Measurements from ENCODE around the gene WEE1.

Gene WEE1

DNA sequence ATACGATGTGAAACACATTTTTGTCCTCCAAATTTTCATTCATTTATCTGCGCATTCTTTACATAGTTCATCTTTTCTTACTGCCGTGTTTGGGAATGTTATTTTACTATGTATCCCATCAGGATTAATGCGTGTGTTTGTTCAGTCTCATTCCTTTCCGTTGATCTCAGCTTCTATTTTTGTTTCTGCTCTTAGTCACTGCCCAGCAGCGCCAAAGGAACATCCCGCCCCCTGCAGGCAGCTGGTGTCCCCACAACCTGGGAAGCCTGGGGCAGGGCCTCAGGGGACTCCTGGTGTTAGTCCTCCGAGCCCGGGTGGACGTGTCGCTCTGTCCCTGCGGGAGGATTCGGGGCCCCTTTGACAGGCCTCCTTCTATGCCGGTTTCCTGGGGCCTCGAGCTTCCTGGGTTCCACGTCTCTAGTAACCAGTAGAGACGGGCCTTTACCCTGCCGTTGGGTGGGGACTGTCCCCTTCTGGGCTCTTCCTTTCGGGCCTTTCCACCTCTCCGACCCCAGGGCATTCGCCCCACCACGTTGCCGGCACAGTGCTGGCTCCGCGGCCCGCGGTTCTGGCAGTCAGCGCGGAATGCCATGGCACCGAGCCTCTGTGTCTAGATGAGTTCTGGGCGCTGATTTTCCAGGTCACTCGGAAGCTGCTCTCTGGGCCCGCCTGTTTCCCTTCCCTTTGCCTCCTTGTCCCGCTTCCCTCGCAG, 39.8 kb downstream of the WEE1 start (continued):
- TF ChIP-seq, protein P1, sequence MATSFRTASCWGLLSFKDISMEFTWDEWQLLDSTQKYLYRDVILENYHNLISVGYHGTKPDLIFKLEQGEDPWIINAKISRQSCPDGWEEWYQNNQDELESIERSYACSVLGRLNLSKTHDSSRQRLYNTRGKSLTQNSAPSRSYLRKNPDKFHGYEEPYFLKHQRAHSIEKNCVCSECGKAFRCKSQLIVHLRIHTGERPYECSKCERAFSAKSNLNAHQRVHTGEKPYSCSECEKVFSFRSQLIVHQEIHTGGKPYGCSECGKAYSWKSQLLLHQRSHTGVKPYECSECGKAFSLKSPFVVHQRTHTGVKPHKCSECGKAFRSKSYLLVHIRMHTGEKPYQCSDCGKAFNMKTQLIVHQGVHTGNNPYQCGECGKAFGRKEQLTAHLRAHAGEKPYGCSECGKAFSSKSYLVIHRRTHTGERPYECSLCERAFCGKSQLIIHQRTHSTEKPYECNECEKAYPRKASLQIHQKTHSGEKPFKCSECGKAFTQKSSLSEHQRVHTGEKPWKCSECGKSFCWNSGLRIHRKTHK (tag by site-specific recombination; IDR thresholded peaks at IDR 0.05) = no peak
- no peak for TF ChIP-seq GLI4 (tag by site-specific recombination; IDR thresholded peaks at IDR 0.05)
- 0 out of 2 replicates have a peak, but pooled peaks have one; percentile 28 for TF ChIP-seq ZBTB1 (tag by site-specific recombination; IDR thresholded peaks at IDR 0.05)
- 0 out of 2 replicates have a peak, but pooled peaks have one; percentile 29 for TF ChIP-seq ZSCAN23 (tag by site-specific recombination; IDR thresholded peaks at IDR 0.05)
- peak; percentile 80 for TF ChIP-seq GLIS2 (tag by site-specific recombination; IDR thresholded peaks at IDR 0.05)
- TF ChIP-seq, protein P2, sequence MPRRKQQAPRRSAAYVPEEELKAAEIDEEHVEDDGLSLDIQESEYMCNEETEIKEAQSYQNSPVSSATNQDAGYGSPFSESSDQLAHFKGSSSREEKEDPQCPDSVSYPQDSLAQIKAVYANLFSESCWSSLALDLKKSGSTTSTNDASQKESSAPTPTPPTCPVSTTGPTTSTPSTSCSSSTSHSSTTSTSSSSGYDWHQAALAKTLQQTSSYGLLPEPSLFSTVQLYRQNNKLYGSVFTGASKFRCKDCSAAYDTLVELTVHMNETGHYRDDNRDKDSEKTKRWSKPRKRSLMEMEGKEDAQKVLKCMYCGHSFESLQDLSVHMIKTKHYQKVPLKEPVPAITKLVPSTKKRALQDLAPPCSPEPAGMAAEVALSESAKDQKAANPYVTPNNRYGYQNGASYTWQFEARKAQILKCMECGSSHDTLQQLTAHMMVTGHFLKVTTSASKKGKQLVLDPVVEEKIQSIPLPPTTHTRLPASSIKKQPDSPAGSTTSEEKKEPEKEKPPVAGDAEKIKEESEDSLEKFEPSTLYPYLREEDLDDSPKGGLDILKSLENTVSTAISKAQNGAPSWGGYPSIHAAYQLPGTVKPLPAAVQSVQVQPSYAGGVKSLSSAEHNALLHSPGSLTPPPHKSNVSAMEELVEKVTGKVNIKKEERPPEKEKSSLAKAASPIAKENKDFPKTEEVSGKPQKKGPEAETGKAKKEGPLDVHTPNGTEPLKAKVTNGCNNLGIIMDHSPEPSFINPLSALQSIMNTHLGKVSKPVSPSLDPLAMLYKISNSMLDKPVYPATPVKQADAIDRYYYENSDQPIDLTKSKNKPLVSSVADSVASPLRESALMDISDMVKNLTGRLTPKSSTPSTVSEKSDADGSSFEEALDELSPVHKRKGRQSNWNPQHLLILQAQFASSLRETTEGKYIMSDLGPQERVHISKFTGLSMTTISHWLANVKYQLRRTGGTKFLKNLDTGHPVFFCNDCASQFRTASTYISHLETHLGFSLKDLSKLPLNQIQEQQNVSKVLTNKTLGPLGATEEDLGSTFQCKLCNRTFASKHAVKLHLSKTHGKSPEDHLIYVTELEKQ (tag by site-specific recombination; IDR thresholded peaks at IDR 0.05; ENCODE audit: borderline replicate concordance) = peak; percentile 41; the same call in 1 of the 2 replicates
- TF ChIP-seq ZBTB7A (tag by site-specific recombination; IDR thresholded peaks at IDR 0.05; ENCODE audit: low read depth) = 0 out of 2 replicates have a peak, but pooled peaks have one; percentile 8
- TF ChIP-seq ZXDB (tag by site-specific recombination; IDR thresholded peaks at IDR 0.05) = peak; percentile 60
- peak; percentile 47; the same call in 1 of the 2 replicates for TF ChIP-seq ZNF501 (tag by site-specific recombination; IDR thresholded peaks at IDR 0.05)
- peak; percentile 74 for TF ChIP-seq ZNF654 (tag by site-specific recombination; IDR thresholded peaks at IDR 0.05; ENCODE audit: low read depth)
- TF ChIP-seq KLF10 (tag by site-specific recombination; IDR thresholded peaks at IDR 0.05) = peak; percentile 68
- no peak for TF ChIP-seq ZNF658 (tag by site-specific recombination; IDR thresholded peaks at IDR 0.05)
- TF ChIP-seq EGR2 (tag by site-specific recombination; IDR thresholded peaks at IDR 0.05; ENCODE audit: low read depth) = no peak
- TF ChIP-seq, protein P3, sequence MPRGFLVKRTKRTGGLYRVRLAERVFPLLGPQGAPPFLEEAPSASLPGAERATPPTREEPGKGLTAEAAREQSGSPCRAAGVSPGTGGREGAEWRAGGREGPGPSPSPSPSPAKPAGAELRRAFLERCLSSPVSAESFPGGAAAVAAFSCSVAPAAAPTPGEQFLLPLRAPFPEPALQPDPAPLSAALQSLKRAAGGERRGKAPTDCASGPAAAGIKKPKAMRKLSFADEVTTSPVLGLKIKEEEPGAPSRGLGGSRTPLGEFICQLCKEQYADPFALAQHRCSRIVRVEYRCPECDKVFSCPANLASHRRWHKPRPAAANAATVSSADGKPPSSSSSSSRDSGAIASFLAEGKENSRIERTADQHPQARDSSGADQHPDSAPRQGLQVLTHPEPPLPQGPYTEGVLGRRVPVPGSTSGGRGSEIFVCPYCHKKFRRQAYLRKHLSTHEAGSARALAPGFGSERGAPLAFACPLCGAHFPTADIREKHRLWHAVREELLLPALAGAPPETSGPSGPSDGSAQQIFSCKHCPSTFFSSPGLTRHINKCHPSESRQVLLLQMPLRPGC (tag by site-specific recombination; IDR thresholded peaks at IDR 0.05) = peak; percentile 88
- no peak for TF ChIP-seq ZSCAN16 (tag by site-specific recombination; IDR thresholded peaks at IDR 0.05)
- TF ChIP-seq, protein P4, sequence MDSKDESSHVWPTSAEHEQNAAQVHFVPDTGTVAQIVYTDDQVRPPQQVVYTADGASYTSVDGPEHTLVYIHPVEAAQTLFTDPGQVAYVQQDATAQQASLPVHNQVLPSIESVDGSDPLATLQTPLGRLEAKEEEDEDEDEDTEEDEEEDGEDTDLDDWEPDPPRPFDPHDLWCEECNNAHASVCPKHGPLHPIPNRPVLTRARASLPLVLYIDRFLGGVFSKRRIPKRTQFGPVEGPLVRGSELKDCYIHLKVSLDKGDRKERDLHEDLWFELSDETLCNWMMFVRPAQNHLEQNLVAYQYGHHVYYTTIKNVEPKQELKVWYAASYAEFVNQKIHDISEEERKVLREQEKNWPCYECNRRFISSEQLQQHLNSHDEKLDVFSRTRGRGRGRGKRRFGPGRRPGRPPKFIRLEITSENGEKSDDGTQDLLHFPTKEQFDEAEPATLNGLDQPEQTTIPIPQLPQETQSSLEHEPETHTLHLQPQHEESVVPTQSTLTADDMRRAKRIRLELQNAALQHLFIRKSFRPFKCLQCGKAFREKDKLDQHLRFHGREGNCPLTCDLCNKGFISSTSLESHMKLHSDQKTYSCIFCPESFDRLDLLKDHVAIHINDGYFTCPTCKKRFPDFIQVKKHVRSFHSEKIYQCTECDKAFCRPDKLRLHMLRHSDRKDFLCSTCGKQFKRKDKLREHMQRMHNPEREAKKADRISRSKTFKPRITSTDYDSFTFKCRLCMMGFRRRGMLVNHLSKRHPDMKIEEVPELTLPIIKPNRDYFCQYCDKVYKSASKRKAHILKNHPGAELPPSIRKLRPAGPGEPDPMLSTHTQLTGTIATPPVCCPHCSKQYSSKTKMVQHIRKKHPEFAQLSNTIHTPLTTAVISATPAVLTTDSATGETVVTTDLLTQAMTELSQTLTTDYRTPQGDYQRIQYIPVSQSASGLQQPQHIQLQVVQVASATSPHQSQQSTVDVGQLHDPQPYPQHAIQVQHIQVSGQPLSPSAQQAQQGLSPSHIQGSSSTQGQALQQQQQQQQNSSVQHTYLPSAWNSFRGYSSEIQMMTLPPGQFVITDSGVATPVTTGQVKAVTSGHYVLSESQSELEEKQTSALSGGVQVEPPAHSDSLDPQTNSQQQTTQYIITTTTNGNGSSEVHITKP (tag by site-specific recombination; IDR thresholded peaks at IDR 0.05) = 0 out of 2 replicates have a peak, but pooled peaks have one; percentile 21
- TF ChIP-seq ZNF561 (tag by site-specific recombination; IDR thresholded peaks at IDR 0.05; ENCODE audit: borderline replicate concordance) = no peak
- TF ChIP-seq ZNF394 (tag by site-specific recombination; IDR thresholded peaks at IDR 0.05; ENCODE audit: borderline replicate concordance) = peak; percentile 22; the same call in 1 of the 2 replicates
- TF ChIP-seq ZNF600 (tag by site-specific recombination; IDR thresholded peaks at IDR 0.05) = peak; percentile 84
- TF ChIP-seq BCL11A (tag by site-specific recombination; IDR thresholded peaks at IDR 0.05; ENCODE audit: low read depth) = 0 out of 2 replicates have a peak, but pooled peaks have one; percentile 77
- TF ChIP-seq, protein P5, sequence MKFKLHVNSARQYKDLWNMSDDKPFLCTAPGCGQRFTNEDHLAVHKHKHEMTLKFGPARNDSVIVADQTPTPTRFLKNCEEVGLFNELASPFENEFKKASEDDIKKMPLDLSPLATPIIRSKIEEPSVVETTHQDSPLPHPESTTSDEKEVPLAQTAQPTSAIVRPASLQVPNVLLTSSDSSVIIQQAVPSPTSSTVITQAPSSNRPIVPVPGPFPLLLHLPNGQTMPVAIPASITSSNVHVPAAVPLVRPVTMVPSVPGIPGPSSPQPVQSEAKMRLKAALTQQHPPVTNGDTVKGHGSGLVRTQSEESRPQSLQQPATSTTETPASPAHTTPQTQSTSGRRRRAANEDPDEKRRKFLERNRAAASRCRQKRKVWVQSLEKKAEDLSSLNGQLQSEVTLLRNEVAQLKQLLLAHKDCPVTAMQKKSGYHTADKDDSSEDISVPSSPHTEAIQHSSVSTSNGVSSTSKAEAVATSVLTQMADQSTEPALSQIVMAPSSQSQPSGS (tag by site-specific recombination; IDR thresholded peaks at IDR 0.05; ENCODE audit: low read depth) = 0 out of 2 replicates have a peak, but pooled peaks have one; percentile 38
- TF ChIP-seq ZNF623 (tag by site-specific recombination; IDR thresholded peaks at IDR 0.05) = peak; percentile 42; the same call in 1 of the 2 replicates
- TF ChIP-seq ZNF391 (tag by site-specific recombination; IDR thresholded peaks at IDR 0.05; ENCODE audit: borderline replicate concordance, low read depth) = peak; percentile 75; the same call in 1 of the 2 replicates
- TF ChIP-seq ZNF48 (tag by site-specific recombination; IDR thresholded peaks at IDR 0.05) = no peak
- peak; percentile 94 for TF ChIP-seq ZNF366 (tag by site-specific recombination; conservative IDR thresholded peaks at IDR 0.05)
- TF ChIP-seq, protein P6, sequence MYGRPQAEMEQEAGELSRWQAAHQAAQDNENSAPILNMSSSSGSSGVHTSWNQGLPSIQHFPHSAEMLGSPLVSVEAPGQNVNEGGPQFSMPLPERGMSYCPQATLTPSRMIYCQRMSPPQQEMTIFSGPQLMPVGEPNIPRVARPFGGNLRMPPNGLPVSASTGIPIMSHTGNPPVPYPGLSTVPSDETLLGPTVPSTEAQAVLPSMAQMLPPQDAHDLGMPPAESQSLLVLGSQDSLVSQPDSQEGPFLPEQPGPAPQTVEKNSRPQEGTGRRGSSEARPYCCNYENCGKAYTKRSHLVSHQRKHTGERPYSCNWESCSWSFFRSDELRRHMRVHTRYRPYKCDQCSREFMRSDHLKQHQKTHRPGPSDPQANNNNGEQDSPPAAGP (tag by site-specific recombination; IDR thresholded peaks at IDR 0.05) = peak; percentile 66; the same call in 1 of the 2 replicates

All from HEK293 (cell line).